Activated naive CD8-positive, alpha-beta T cell treated with anti-CD3 and anti-CD28 coated beads, Interleukin-2, amount 50 U/mL, for 24 hours (primary cell): ENCODE results near the gene VAC14.
"Not testable (repeated sequence)": the region's sequence is repeated elsewhere in the genome, so short reads cannot be mapped to it uniquely, and the experiment has no call there.

Experiments used
- ATAC-seq: fragments of 150-1000 bp; cut with Tn5 transposase; one replicate; pipeline ENCODE4 v1.10.0; 2021
- DNase-seq: peaks from one replicate; pipeline ENCODE4 v3.0.0; 2021
- H3K27ac Mint-ChIP-seq: one replicate; pipeline ENCODE4 v1.8.0; 2021; ENCODE audit warnings: mild to moderate bottlenecking, mixed read lengths
- H3K27me3 Mint-ChIP-seq: one replicate; pipeline ENCODE4 v1.8.0; 2021; ENCODE audit warnings: mixed read lengths
- H3K36me3 Mint-ChIP-seq: one replicate; pipeline ENCODE4 v1.8.0; 2021; ENCODE audit warnings: low read depth, mixed read lengths
- H3K4me1 Mint-ChIP-seq: one replicate; pipeline ENCODE4 v1.8.0; 2021; ENCODE audit warnings: mixed read lengths
- H3K4me3 Mint-ChIP-seq: one replicate; pipeline ENCODE4 v1.8.0; 2021; ENCODE audit warnings: mild to moderate bottlenecking, moderate library complexity, mixed read lengths
- H3K9me3 Mint-ChIP-seq: one replicate; pipeline ENCODE4 v1.8.0; 2021; ENCODE audit warnings: mixed read lengths

VAC14 gene

GRCh38 chr16:70653809-70654771 lies 146.9 kb downstream of the VAC14 start:
- H3K27ac Mint-ChIP-seq: no peak overlapping the region
- no peaks in the 10 kb centered on the region for H3K36me3 Mint-ChIP-seq
- peaks cover 2% of the 10 kb centered on the region for H3K27me3 Mint-ChIP-seq
- H3K4me3 Mint-ChIP-seq: peak overlapping the region; percentile 34
- H3K4me1 Mint-ChIP-seq: peaks cover 5% of the 10 kb centered on the region
- no peaks in the 10 kb centered on the region for H3K9me3 Mint-ChIP-seq
- ATAC-seq (peak; percentile 72), DNase-seq (peak; percentile 83)

- DNase-seq: no peak
- Mint-ChIP-seq H3K4me3 (no peak overlapping the region), H3K27me3 (peaks cover 2% of the 10 kb centered on the region), H3K27ac (no peak overlapping the region), H3K9me3 (no peaks in the 10 kb centered on the region), H3K36me3 (no peaks in the 10 kb centered on the region), H3K4me1 (peaks cover 5% of the 10 kb centered on the region)
- no peak for ATAC-seq
Observed at GRCh38 chr16:70653406-70653805, 147.6 kb downstream of the VAC14 start.

DNA sequence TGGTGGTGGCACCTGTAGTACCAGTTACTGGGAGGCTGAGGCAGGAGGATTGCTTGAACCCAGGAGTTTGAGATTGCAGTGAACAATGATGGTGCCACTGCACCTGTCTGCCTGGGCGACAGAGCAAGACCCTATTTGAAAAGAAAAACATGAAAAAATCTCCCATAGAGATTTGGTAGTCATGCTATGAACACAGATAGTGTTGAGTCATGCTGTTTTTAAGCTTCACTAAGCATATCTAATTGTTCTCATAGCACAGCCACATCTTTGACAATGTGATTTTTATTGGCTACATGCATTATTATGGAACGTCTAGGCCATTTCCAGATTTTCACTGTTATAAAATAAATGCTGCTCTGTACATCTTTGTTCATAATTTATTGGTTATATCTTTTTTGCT lies 148.6 kb downstream of the VAC14 start:
- Mint-ChIP-seq H3K9me3 (no peaks in the 10 kb centered on the region), H3K27me3 (peaks cover 2% of the 10 kb centered on the region), H3K27ac (no peak overlapping the region), H3K36me3 (no peaks in the 10 kb centered on the region), H3K4me3 (no peak overlapping the region), H3K4me1 (peaks cover 5% of the 10 kb centered on the region)
- DNase-seq (no peak), ATAC-seq (no peak)

DNA sequence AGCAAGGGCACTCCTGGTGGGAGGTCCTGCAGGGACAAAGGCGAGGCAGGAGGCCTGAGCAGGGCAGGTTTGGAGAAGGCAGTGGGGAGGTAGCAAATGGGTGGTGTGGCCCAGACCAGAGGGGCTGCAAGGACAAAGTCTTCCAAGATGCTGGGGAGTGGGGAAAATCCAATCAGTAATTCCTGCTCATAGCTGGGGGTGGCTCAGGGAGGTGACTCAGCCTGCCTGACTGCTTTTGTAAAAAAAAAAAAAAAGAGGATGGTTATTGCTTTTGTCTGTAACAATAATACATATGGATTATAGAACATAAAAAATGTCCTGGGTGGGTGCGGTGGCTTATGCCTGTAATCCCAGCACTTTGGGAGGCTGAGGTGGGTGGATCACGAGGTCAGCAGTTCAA lies 149.4 kb downstream of the VAC14 start:
- Mint-ChIP-seq H3K4me3 (no peak overlapping the region), H3K9me3 (no peaks in the 10 kb centered on the region), H3K27ac (no peak overlapping the region), H3K27me3 (peaks cover 2% of the 10 kb centered on the region), H3K4me1 (peaks cover 5% of the 10 kb centered on the region), H3K36me3 (no peaks in the 10 kb centered on the region)
- DNase-seq (no peak), ATAC-seq (no peak)

DNA sequence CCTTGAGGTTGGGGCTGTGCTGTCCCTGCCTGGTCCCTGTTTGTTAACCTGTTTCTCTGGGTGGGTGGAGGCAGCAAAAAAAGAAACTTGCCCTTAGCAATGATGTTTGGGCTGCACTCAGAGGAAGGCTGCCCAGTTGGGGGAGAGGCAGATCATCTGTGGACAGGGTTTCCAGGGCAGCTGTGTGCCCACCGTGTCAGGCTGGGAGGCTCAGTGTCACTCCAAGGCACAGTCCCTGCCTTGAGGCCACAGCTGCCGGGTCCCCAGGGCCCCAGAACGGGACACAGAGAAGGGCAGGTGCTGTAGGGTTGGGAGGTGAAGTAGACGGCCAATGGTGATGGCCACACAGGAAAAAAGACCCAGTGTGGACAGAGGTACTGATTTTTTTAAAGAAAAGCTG lies 150.7 kb downstream of the VAC14 start:
- no peaks in the 10 kb centered on the region for H3K9me3 Mint-ChIP-seq
- no peak overlapping the region for H3K4me3 Mint-ChIP-seq
- H3K27me3 Mint-ChIP-seq: peaks cover 2% of the 10 kb centered on the region
- H3K27ac Mint-ChIP-seq: no peak overlapping the region
- no peak for DNase-seq
- ATAC-seq: no peak
- H3K36me3 Mint-ChIP-seq: no peaks in the 10 kb centered on the region
- peaks cover 5% of the 10 kb centered on the region for H3K4me1 Mint-ChIP-seq

GRCh38 chr16:70649300-70649699 lies 151.7 kb downstream of the VAC14 start:
- H3K36me3 Mint-ChIP-seq: no peaks in the 10 kb centered on the region
- H3K27ac Mint-ChIP-seq: no peak overlapping the region
- peaks cover 2% of the 10 kb centered on the region for H3K27me3 Mint-ChIP-seq
- no peak overlapping the region for H3K4me3 Mint-ChIP-seq
- peaks cover 5% of the 10 kb centered on the region for H3K4me1 Mint-ChIP-seq
- DNase-seq (no peak), ATAC-seq (no peak)
- H3K9me3 Mint-ChIP-seq: no peaks in the 10 kb centered on the region

GRCh38 chr16:70648606-70649005 lies 152.4 kb downstream of the VAC14 start:
- Mint-ChIP-seq H3K9me3 (no peaks in the 10 kb centered on the region), H3K27ac (no peak overlapping the region), H3K4me1 (peaks cover under 1% of the 10 kb centered on the region), H3K27me3 (no peaks in the 10 kb centered on the region), H3K4me3 (no peak overlapping the region), H3K36me3 (no peaks in the 10 kb centered on the region)
- no peak for ATAC-seq
- no peak for DNase-seq

DNA sequence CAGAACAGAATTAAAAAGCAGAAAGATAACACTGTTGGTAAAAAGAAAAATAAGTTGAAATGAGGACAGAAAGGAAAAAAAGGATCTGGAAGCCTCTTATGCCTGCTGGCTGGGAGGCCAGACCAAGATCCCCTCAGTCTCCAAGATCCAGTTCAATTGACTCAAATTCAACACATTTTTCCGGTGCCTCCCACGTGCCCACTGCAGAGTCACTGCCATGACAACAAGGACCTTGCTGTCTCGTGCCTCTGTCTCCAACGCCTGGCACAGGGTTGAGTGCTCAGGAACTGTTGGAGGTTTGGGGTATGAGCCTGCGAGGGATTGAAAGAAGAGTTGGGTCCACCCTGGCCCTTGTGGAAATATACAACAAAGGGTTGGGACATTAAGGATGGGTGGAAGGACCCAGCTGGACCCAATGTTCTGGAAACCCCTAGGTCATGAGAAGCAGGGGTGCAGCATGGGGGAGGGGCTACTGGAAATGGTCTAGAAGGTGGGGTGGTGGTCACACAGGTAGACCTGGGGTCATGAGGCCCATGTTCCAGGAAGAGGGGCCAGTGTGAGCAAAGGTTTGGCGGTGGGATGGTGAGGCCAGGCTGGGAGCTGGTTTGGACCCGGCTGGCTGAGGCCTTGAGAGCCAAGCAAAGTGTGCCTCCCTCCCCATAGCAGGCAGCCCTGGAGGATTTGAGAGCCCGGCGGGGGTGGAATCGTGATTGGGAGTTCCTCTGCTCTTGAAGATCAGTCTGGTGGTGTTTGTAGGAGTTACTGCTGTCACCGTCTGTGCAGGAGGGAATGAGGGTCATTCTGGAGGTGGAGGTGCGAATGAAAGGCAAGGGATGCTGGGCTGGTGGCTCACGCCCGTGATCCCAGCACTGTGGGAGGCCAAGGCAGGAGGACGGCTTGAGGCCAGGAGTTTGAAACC lies 153.3 kb downstream of the VAC14 start:
- DNase-seq (no peak), ATAC-seq (no peak)
- Mint-ChIP-seq H3K4me1 (no peaks in the 10 kb centered on the region), H3K27me3 (peaks cover under 1% of the 10 kb centered on the region), H3K36me3 (no peaks in the 10 kb centered on the region), H3K9me3 (no peaks in the 10 kb centered on the region), H3K27ac (no peak overlapping the region), H3K4me3 (no peak overlapping the region)

DNA sequence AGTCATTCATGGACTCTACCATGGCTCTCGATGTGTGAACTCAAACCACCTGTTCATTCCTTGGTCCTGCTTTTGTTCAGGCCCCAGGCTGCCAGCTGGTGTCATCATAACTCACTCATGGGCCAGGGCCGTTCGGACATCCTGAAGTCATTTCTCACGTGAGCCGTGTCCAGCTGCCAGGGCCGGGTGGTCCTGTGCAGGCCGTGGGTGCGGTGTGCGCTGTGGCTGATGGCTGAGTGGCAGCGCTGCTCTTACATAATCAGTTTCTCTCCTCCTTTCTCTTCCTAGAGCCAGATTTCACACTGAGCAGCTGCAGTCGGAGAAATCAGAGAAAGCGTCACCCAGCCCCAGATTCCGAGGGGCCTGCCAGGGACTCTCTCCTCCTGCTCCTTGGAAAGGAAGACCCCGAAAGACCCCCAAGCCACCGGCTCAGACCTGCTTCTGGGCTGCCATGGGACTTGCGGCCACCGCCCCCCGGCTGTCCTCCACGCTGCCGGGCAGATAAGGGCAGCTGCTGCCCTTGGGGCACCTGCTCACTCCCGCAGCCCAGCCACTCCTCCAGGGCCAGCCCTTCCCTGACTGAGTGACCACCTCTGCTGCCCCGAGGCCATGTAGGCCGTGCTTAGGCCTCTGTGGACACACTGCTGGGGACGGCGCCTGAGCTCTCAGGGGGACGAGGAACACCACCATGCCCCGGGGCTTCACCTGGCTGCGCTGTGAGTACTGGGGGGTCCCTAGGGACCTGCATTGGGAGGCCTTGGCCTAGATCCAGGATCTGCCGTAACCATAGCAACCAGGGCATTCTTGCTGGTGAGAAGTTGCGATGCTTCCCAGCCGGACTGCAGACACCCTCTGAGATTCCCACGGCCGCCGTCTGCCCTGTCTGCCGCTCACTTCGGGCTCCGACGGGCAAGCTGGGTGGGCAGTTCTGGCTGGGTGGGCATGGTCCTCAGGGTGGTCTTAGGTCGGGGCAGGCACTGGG lies 154.4 kb downstream of the VAC14 start, which contains the start of gene IL34:
IL34 (plus strand) TSS at position 300 of the 982 bp plus-strand sequence; CDS start at position 689, 389 bp downstream.
- ATAC-seq (no peak), DNase-seq (no peak)
- no peak within 1 kb of the TSS for H3K4me3 Mint-ChIP-seq
- peaks cover 3% of the 10 kb centered on the region for H3K27me3 Mint-ChIP-seq
- H3K9me3 Mint-ChIP-seq: no peaks in the 10 kb centered on the region
- H3K4me1 Mint-ChIP-seq: no peaks in the 10 kb centered on the region
- H3K27ac Mint-ChIP-seq: no peak within 1 kb of the TSS
- no peaks in the 10 kb centered on the region for H3K36me3 Mint-ChIP-seq

- Mint-ChIP-seq H3K36me3 (no peaks in the 10 kb centered on the region), H3K4me3 (no peak overlapping the region), H3K9me3 (no peaks in the 10 kb centered on the region), H3K27me3 (peaks cover 3% of the 10 kb centered on the region), H3K27ac (no peak overlapping the region), H3K4me1 (no peaks in the 10 kb centered on the region)
- ATAC-seq (no peak), DNase-seq (no peak)
Observed at GRCh38 chr16:70644763-70645597, 156.0 kb downstream of the VAC14 start.

DNA sequence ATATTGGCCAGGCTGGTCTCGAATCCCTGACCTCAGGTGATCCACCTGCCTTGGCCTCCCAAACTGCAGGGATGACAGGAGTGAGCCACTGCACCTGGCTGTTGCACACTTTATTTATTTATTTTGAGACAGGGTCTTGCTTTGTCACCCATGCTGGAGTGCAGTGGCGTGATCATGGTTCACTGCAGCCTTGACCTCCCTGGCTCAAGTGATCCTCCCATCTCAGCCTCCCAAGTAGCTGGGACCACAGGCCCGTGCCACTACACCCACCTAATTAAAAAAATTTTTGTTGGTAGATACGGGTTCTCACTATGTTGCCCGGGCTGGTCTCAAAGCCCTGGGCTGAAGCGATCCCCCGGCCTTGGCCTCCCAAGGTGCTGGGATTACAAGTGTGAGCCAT lies 157.7 kb downstream of the VAC14 start:
- not testable (repeated sequence) for DNase-seq, H3K9me3 Mint-ChIP-seq, H3K27me3 Mint-ChIP-seq, H3K4me3 Mint-ChIP-seq, H3K27ac Mint-ChIP-seq, H3K4me1 Mint-ChIP-seq, ATAC-seq, H3K36me3 Mint-ChIP-seq

DNA sequence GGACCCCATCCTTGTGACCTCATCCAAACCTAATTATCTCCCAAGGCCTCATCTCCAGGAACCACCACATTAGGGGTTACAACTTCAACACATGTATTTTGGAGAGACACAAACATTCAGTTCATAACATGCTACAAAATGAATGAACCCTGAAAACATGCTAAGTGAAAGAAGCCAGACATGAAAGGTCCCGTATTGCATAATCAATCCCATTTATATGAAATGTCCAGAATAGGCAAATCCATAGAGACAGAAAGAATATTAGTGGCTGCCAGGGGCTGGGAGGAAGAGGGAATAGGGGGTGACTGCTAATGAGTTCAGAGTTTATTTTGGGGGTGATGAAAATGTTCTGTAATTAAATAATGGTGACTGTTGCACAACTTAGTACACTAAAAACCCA lies 158.3 kb downstream of the VAC14 start:
- DNase-seq: no peak
- Mint-ChIP-seq H3K27ac (no peak overlapping the region), H3K27me3 (peaks cover 3% of the 10 kb centered on the region)

More for the DNA sequence above, 158.3 kb downstream of the VAC14 start:
- no peaks in the 10 kb centered on the region for H3K4me1 Mint-ChIP-seq
- H3K4me3 Mint-ChIP-seq: no peak overlapping the region
- no peak for ATAC-seq
- H3K9me3 Mint-ChIP-seq: no peaks in the 10 kb centered on the region
- no peaks in the 10 kb centered on the region for H3K36me3 Mint-ChIP-seq
